OCI-LY7 (cell line): ENCODE data around the gene NSD1.

ENCODE experiments used
- EZH2phosphoT487 ChIP-seq: fragments of 200-600 bp; sonication (generic); IDR thresholded peaks from 2 replicates; pipeline ENCODE4 v1.6.1; 2018; ENCODE audit warnings: low read depth, borderline replicate concordance, mild to moderate bottlenecking, mixed run types, antibody characterized with exemption, low read length, moderate library complexity, mixed read lengths
- TF ChIP-seq, protein P1 (sequence below): fragments of 200-600 bp; sonication (generic); conservative IDR thresholded peaks from 2 replicates; pipeline ENCODE4 v1.5.1; 2014; ENCODE audit warnings: mild to moderate bottlenecking, antibody characterized with exemption, low read length, moderate library complexity, mixed read lengths

DNA sequence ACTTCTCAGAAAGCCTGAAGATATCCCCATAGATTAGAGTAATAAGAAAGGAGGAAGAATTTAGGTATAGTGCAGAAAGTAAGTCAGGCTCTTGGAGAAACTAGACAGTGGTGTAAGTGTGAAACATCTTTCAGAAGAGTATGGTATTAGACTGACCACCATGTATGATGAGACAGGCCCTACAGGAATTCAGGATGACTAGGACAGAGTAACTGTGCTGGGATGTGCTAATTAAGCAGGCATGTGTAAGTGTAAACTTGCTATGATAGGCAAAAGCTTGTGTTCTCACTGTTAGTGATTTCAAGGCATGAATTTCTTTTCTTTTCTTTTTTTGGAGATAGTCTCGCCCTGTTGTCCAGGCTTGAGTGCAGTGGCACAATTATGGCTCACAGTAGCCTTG lies 99.2 kb downstream of the NSD1 start:
- TF ChIP-seq, protein P1, sequence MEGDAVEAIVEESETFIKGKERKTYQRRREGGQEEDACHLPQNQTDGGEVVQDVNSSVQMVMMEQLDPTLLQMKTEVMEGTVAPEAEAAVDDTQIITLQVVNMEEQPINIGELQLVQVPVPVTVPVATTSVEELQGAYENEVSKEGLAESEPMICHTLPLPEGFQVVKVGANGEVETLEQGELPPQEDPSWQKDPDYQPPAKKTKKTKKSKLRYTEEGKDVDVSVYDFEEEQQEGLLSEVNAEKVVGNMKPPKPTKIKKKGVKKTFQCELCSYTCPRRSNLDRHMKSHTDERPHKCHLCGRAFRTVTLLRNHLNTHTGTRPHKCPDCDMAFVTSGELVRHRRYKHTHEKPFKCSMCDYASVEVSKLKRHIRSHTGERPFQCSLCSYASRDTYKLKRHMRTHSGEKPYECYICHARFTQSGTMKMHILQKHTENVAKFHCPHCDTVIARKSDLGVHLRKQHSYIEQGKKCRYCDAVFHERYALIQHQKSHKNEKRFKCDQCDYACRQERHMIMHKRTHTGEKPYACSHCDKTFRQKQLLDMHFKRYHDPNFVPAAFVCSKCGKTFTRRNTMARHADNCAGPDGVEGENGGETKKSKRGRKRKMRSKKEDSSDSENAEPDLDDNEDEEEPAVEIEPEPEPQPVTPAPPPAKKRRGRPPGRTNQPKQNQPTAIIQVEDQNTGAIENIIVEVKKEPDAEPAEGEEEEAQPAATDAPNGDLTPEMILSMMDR = no peak
- no peak for TF ChIP-seq EZH2phosphoT487
